GM18909 (cell line): Measurements from ENCODE around the gene C4orf50.

Source experiments
- ATAC-seq: cut with Tn5 transposase; IDR thresholded peaks from one replicate; pipeline ENCODE4 v1.9.1; 2021; ENCODE audit warnings: mild to moderate bottlenecking; ENCODE audit not compliant: unreplicated experiment, poor library complexity

C4orf50 gene

DNA sequence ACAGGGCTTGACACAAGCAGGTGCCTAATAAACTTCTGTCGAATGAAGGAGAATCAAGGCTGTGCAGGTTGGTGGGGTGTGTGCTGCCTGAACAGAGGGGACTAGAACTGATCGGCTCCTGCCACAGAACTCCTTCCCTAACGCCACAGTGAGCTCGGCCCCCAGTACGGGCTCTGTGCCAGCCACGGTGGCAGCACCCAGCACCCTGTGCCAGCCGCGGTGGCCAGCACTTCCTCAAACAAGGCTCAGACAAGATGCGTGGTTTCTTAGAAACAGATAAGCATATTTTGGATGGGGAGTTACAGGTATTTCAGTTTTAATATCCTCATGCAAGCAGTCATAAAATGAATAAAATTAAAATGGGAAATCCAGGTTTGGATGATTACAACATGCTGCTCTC is 26.0 kb upstream of the C4orf50 start:
- no peak for ATAC-seq

DNA sequence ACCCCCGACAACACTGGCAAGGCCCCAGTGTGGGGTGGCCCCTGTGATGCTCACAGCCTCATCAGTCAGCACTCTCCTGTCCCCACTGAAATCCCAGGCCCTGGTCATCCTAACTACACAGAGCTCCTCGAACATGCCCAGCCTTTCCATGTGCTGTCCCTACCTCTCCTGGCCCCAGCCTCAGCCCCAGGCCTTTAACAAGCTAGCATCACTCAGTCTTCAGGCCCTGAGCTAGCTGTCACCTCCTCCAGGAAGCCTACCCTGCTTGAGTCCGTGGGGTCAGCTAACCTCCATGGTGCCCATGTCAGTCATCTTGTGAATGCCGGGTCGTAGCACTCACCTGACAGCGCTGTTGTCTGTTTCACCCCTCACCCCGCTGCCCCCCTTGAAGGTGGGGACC is 25.6 kb upstream of the C4orf50 start:
- no peak for ATAC-seq

DNA sequence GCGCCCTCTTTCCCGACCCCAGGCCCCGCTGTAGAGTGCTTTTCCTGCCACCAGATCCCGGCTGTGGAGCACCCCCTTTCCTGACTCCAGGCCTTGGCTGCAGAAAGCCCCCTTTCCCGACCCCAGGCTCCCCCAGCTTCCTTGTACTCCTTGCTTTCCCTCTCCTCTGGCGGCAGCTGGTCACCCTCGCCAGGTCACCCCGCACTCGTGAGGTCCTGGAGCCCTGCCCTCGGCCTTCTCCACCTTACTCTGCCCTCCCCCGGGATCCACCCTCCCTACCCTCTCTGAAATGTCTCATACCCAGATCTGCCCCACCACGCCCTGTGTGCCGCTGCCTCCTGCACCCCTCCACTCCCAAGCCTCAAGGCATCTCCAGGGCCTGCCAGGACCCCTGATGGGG is 25.0 kb upstream of the C4orf50 start:
- no peak for ATAC-seq

DNA sequence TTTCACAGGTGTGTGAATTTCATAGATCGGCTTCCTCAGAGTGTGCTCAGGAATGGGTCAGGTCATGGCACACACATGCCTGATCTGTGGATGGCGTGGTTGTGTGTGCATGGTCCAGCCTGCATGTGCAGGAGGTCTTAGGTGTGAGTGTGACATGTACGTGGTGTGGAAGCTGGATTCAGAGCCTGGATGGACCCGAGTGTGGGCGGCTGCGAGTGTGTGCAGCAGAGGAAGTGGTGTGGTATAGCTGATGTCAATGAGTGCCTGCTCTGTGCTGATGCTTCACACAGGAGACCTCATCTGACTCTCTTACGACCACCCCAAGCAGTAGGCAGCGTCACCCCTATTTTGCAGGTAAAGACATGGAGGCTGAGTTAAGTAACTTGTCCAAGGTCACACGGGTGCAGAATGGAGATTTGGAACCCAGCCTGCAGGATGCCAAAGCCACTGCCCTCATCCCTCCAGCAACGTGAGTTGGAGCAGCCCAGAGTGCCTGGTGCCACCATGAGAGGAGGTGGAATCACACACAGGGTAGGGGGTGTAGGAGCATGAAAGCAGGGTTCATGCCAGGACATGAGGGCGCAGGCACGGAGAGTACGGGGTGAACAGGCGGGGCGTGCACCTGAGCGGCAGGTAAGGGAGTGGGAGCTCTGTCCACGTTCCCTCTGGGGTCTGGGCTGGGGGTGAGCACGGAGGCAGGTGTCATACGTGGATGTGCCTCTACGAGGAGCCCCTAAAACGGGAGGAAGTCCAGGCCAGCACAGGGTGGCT is 24.2 kb upstream of the C4orf50 start:
- no peak for ATAC-seq

DNA sequence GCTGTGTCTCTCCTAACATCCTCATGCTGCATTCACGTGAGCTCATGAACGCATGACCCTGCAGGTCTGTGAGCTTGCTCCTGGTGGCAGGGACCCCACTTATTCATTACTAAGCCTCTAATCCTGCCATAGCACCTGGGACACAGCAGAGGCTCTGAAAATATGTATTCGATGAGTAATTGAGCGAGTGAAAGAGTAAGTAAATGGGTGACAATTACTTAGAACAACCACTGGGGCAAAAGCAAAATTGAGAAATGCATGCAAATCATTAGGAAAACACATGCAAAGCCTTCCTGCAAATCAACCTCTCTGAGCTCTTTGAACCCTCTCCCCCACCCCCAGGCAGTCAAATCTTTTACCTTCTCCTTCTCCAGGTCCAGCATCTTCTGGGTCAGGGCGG is 23.6 kb upstream of the C4orf50 start:
- no peak for ATAC-seq

DNA sequence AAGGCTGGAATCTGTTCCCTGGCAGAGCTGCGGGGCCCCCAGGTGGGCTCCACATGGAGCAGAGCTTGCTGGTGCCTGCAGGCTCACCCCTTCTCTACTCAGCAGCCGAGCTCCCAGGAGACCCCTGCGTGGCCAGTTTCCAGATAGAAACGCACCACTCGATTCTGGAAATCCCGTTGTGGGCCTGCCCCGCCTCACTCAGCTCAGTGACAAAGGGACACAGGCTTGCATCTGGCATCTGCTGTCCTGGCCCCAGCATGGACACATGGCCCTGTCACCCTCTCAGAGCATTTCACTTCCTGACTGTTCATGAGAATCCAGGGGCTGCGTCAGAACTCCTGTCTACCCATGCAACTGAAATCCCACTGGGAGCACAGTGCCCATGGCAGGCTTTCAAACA is 20.5 kb upstream of the C4orf50 start:
- ATAC-seq, result no peak

DNA sequence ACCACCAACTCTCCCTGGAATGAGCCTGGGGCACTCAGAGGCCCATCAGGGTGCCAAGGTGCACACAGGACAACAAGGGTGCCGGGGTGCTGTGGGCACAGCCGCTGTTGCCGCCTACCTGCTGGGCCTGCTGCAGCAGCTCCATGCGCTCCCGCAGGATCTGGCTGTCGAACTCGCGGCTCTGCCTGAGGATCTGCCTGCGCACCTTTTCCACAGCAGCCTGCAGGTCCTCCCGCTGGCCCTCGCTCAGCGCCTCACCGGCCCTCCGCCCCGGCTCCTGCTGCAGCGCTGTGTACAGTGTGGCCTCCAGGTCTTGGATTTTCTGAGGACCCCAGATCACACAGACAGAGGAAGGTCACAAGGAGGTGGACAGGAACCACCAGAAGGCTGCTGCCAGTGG is 17.6 kb upstream of the C4orf50 start:
- ATAC-seq, result no peak

DNA sequence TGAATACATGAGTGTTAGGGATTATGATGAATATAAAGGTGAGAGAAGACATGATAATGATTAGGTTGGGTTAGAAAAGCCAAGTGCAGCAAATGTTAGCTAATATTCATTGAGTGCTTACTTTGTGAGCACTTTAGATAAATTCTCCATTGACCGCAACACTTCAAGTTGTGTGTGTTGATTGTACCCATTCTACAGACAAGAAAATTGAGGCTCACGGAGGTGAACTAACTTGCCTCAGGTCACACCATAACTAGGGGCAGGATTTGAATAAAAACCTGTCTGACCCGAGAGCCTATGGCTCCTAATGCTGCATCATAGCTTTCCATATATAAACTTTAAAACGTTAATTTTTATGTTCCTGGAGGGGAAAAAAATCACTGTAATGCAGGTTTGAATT is 15.2 kb upstream of the C4orf50 start:
- no peak for ATAC-seq

DNA sequence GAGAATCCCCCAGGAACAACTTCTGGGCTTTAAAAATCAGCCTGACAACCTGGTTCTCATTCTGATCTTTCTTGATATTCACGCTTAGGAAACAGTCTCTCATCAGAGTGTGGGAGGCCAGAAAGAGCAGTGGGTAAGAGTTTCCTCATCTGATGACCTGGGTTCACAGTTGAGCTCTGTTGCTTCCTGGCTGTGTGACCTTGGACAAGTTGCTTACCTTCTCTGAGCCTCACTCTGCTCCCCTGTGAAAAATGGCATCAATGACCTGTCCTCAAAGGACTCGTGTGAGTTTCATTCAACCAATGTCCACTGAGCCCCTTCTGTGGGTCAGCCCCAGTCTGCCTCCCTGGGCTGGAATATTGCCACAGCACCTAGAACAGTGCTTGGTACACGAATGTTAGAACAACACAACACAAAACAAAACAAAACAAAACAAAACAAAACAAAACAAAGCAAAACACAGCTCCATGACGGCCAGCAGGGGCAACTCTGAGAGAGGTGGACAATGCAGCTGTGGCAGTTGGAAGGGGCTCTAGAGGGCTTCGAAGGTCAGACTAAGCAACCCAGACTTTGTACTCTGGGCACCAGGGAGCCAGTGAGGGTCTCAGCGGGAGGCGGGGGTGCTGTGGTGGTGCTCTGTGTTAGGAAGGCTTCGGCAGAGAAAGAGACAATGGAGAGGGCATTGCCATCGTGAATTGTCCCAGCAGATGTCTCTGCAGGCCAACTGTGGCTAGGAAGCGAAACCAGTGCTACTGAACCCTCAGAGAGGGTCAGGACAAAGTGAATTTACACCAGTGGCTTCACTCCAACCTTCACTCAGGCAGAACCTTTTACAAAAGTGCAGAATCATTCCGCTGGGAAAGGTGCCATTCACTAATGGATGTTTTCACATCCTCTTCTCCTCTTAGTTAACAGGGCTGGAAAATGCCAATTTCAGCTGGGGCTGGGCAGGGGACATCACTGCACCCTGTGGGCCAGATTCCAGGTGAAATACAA is 14.3 kb upstream of the C4orf50 start:
- ATAC-seq, result no peak

DNA sequence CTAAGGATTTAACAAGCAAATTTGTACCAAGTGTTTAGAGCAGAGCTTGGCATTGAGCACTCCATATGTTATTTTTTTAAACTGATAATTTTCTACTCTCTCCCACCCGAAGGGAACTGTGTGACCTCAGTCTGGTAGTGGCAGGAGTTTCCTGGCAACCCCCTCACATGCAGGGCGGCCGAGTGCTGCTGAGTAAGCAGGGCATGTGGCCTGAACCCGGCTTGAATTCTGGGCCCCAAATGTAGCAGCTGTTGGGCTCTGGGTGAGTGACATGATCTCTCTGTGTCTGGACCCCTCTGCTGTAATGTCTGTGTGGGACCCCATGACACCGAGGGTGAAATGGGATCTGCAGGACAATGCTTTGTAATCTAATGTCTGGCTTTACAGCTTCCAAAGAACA is 13.6 kb upstream of the C4orf50 start:
- ATAC-seq, result no peak

DNA sequence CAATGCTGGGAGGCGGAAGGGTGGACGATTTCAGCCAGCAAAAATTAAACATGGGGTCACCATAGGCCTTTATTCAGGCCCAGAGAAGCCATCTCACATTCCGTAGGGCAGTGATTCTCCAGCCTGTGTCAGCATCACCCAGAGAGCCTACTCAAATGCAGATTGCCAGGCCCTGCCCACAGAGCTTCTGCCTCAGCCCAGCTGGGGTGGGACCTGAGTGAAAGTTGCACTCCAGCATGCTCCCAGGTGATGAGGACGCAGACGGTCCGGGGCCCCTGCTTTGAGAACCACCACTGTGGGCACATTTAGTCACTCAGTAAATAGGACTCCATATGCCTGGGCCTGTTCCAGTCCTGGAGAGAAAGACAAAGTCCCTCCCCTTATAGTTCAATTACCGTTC is 12.4 kb upstream of the C4orf50 start:
- no peak for ATAC-seq

DNA sequence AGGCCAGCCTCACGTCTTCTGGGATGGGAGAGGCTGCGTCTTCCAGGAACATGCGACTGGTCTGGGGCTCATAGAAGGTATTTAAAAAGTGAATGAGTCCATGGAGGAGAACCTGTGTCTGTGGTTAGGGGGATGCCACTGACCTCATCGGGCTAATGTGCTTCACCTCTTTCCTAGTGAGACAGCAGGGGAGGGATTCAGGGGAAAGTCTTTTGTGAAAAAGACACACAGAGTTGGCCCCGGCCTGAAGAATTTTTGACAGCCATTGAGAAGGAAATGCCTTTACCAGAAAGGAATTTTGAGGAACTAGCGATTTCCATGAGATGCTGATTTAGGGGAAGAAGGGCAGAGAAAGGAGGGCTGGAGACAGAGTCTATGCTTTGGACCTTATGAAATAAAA is 11.0 kb upstream of the C4orf50 start:
- no peak for ATAC-seq

DNA sequence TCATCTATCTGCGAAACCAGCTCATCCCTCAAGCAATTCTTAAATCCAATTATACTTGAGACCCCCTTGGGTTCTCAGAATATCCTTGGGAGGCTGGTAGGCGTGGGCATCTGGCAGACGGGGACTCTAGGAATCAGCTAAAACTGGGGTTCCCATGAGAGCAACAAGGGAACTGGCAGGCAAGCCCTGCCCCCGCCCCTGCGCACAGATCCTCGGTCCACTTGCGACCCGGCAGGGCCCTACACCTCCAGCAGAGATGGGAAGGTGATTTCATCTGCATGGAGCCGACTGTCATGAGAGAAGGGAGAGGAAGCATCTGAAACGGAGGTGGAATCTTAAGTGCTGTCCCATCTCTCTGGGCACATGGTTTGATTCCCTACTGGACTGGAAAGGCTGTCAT is 9.9 kb upstream of the C4orf50 start:
- ATAC-seq, result no peak

DNA sequence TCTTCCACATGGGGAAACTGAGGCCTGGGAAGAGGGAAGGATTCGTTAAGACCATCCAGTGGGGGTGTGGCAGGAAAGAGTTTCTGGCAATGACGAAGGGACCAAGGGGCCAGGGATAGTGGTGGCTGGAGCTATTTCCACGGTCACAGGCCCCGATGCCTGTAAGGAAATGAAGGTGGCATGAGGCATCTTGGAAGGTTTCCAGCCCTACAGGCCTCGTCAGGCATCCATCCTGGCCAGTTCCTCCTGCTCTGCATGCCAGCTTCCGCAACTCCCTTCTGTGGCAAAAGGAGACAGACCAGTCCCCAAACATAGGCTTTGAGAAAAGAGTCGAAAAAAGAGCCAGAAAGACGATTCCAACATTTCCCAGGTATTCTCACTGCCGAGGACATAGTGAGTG is 9.2 kb upstream of the C4orf50 start:
- no peak for ATAC-seq

DNA sequence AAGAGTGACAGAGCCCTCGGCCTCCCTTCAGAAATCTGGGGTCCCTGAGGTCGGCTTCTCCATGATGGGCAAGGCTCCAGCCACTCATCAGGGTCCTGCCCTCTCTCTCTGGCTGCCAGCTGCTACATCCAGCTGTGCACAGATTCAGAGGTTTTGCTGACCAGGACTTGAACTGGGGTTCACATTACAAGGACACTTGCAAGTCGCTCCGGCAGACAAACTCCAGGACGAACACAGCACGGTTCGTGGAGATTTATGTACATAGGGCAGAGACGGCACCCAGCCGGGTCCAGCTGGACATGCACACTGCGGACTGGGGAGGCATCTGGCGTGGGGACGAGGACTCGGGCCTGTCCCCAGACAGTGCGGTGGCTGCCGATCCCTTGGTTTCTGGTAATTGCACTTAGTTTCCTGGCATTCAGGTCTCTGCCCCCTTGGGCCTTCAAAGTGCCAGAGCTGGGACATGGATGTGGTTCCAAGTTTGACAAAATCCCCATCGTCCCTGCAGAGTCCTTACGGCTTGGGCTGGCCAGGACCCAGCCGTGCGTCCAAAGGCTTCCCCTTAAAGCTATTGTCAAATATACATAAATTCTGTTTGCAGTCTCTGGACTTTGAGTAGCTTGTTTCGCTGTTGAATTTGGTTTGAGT is 6.2 kb upstream of the C4orf50 start:
- no peak for ATAC-seq

DNA sequence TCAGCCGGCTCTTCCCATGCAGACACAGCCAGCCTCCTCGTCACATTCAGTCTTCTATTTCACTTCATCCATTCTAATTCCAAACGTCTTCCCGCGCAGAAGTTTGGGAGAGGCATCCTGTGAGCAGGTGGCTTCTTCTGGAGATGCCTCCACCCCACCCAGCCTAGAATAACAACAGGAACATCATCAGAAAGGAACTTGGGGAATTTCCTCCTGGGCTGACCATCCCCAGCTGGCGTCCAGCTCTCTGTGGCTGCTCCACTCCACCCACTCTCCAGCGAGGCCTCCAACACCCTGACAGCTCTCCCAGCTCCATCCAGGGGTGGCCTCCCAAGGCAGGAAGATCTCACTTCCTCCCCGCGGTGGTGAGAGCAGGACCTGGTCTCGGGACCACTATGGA is 5.5 kb upstream of the C4orf50 start:
- ATAC-seq, result no peak

DNA sequence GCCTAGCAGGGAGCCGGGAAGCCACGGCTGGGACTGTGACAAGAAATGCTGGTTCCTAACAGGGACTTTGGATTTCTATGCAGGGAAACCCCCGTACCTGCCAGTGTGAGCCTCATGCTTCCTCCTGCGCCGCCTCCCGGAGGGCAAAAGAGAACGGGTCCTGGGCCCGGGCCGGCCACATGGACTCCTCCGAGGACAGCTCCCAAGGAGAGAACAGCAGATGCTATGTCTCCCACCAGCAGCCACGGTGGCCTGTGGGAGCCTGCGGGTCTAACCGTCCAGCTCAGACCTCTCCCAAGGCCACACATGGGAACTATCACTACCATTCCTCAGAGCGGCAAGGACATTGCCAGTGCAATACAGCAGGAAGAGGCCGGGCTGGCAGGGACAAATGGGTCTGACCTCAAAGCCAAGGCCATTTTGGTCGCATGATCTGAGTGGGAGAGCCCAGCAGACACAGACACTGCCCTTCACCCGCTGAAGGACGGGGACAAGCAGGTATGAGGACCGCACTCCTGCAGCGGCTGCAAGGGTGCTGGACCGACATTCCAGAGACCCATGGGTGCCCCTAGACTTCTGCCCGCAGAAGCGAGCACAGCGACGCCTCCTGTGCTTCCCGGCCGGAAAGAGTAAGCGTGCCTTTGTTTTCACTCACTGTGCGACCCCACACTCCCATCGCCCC is 4.5 kb upstream of the C4orf50 start:
- no peak for ATAC-seq

DNA sequence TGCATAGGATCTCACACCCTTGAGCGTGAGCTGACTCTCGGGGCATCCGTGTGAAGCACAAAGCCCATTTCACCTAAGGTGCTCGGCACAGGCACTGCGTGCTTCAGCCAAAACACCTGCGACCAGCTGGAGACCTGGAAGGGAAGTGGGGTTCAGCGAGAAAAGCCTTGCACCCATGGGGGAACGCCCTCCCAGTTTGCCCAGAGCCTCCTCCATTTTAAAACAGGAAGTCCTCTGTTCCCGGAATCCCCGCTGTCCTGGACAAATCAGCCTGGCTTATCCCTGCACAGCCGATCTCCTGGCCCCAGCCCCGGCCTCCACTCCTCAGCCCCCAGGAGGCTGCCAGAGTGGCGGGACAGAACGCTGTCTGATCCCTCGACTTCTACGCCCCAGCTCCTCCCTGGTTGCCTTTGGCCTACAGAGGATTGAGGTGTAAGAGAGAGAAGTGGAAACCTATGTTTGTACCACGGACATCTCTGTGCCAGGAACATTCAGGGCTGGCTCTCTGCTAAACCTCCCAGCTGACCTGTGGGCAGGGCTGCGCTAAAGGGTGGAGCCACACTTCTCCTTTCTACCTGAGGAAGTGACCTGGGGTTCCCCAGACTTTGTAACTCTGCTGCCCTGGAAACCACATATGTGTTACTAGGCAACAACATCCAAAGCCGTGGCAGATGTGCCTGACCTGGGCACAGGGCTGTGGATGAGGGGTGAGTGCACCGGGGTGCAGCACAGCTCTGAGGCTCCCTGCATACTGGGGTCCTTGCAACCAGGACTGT is 3.8 kb upstream of the C4orf50 start:
- no peak for ATAC-seq

DNA sequence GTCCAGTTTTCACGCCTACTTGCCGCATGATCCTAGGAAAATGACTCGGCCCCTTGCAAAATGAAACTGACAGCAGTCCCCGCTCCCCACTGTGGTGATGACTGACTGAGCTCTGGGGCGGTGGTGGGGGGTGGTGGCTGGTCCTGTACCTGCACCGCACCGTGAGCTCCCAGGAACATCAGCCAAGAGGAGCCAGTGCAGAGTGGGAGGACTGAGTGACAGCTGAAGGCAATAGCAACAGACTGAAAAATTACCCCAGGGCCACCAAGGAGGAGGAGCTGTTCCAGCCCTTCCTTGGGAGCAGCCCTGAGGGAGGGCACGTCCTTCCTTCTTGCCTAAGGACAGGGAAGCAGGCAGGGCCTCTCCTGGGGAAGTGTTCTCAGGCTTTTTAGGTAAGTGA is 2.4 kb upstream of the C4orf50 start:
- no peak for ATAC-seq
